ENCODE data around the gene MMP24. TPM values are rescaled to one million over a fixed set of nuclear protein-coding genes. Genes with fewer than 3 reads are reported as not detected.

MMP24 gene
- total RNA-seq, 1 donor from 2014 or later = 1.1 TPM

DNA sequence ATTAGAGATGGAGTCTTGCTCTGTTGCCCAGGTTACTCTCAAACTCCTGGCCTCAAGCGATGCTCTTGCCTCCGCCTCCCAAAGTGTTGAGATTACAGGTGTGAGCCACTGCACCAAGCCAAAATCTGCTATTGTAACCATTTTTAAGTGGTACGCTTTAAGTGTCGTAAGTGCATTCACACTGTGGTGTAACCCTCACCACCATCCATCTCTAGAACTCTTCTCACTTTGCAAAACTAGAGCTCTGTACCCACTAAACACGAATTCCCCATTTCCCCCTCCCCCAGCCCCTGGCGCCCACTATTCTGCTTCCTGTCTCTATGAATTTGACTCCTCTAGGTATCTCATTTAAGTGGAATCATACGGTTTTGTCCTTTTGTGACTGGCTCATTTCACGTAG lies 68.6 kb downstream of the MMP24 start:
- H3K27ac Mint-ChIP-seq = no peak overlapping the region
- DNase-seq (ENCODE audit: low spot score in 2 of 2, unreplicated experiment in 2 of 2) = no peak
- no peaks in the 10 kb centered on the region for H3K9me3 Mint-ChIP-seq
- no peaks in the 10 kb centered on the region for H3K4me1 Mint-ChIP-seq
- TF ChIP-seq, protein P1, sequence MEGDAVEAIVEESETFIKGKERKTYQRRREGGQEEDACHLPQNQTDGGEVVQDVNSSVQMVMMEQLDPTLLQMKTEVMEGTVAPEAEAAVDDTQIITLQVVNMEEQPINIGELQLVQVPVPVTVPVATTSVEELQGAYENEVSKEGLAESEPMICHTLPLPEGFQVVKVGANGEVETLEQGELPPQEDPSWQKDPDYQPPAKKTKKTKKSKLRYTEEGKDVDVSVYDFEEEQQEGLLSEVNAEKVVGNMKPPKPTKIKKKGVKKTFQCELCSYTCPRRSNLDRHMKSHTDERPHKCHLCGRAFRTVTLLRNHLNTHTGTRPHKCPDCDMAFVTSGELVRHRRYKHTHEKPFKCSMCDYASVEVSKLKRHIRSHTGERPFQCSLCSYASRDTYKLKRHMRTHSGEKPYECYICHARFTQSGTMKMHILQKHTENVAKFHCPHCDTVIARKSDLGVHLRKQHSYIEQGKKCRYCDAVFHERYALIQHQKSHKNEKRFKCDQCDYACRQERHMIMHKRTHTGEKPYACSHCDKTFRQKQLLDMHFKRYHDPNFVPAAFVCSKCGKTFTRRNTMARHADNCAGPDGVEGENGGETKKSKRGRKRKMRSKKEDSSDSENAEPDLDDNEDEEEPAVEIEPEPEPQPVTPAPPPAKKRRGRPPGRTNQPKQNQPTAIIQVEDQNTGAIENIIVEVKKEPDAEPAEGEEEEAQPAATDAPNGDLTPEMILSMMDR (IDR thresholded peaks at IDR 0.05; ENCODE audit: unreplicated experiment) = no peak
- no peaks in the 10 kb centered on the region for H3K36me3 Mint-ChIP-seq
- H3K27me3 Mint-ChIP-seq (ENCODE audit: low read depth) = peaks cover 12% of the 10 kb centered on the region
- no peak overlapping the region for H3K4me3 Mint-ChIP-seq

DNA sequence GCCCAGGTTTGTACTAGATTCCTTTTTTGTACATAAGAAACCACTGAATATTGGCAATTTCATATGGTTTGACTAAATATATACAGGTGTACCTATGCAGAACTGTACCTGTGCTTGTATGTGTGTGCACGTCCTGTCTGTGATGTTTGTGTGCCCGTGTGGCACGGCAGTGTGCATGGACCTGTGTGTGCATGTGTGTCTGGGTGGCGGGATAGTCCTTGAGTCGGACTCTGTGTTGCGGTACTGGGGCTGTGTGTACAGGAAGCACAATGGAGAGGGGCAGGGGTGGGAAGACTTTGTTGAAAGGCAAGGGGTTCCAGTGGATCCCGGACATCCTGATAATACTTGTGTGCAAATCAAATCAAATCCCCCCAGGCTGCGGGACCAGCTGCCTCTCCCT lies 69.2 kb downstream of the MMP24 start:
- no peak for DNase-seq (ENCODE audit: low spot score in 2 of 2, unreplicated experiment in 2 of 2)
- H3K36me3 Mint-ChIP-seq = no peaks in the 10 kb centered on the region
- TF ChIP-seq, protein P1 (IDR thresholded peaks at IDR 0.05; ENCODE audit: unreplicated experiment) = no peak
- H3K4me3 Mint-ChIP-seq = no peak overlapping the region
- no peaks in the 10 kb centered on the region for H3K4me1 Mint-ChIP-seq
- H3K9me3 Mint-ChIP-seq = no peaks in the 10 kb centered on the region
- H3K27me3 Mint-ChIP-seq (ENCODE audit: low read depth) = peaks cover 12% of the 10 kb centered on the region
- H3K27ac Mint-ChIP-seq = no peak overlapping the region

DNA sequence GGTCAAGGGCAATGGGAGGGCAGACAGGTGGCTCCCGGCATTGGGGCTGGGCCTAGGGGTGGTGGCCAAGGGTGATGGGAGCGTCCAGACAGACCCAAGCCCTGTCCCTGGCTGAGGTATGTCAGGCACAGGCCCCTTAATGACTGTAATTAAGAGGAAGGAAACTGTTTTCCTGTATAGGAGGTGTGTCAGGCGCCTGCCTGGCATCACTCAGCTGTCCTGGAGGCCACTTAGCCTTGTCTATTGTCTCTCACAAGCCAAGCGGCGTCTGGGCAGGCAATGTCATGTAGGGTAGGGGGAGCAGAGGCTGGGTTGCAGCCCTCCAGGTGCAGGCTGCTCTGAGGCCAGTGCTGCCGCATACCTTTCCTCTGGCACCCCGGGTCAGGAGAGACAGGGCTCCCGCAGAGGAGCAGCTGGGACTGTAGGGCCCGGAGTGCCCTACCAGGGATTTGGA lies 69.6 kb downstream of the MMP24 start:
- H3K27ac Mint-ChIP-seq = no peak overlapping the region
- no peaks in the 10 kb centered on the region for H3K9me3 Mint-ChIP-seq
- TF ChIP-seq, protein P1 (IDR thresholded peaks at IDR 0.05; ENCODE audit: unreplicated experiment) = no peak
- H3K4me3 Mint-ChIP-seq = no peak overlapping the region
- H3K4me1 Mint-ChIP-seq = no peaks in the 10 kb centered on the region
- peaks cover 12% of the 10 kb centered on the region for H3K27me3 Mint-ChIP-seq (ENCODE audit: low read depth)
- no peak for DNase-seq (ENCODE audit: low spot score in 2 of 2, unreplicated experiment in 2 of 2)
- no peaks in the 10 kb centered on the region for H3K36me3 Mint-ChIP-seq

DNA sequence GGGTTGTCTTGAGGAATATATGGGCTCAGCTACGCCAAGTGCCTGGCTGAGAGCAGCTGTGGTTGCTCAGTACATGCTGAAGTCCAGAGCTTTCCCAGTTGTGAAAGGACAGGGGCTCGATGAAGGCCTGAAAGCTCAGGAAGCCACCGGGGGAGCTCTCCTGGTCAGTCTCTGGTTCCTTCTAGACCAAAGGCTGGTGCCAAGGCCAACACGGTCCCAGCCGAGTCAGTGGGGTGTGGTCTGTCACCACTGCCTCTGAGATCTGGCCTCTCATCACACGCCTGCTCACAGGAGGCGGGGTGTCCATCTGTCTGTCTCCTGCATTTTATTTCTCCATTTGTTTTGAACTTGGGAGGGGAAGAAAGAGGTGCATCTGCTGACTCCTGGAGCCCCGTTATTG lies 70.7 kb downstream of the MMP24 start:
- H3K4me3 Mint-ChIP-seq = no peak overlapping the region
- H3K27ac Mint-ChIP-seq = no peak overlapping the region
- H3K36me3 Mint-ChIP-seq = no peaks in the 10 kb centered on the region
- peaks cover 12% of the 10 kb centered on the region for H3K27me3 Mint-ChIP-seq (ENCODE audit: low read depth)
- TF ChIP-seq, protein P1 (IDR thresholded peaks at IDR 0.05; ENCODE audit: unreplicated experiment) = no peak
- DNase-seq (ENCODE audit: low spot score in 2 of 2, unreplicated experiment in 2 of 2) = no peak
- H3K9me3 Mint-ChIP-seq = no peaks in the 10 kb centered on the region
- H3K4me1 Mint-ChIP-seq = no peaks in the 10 kb centered on the region

DNA sequence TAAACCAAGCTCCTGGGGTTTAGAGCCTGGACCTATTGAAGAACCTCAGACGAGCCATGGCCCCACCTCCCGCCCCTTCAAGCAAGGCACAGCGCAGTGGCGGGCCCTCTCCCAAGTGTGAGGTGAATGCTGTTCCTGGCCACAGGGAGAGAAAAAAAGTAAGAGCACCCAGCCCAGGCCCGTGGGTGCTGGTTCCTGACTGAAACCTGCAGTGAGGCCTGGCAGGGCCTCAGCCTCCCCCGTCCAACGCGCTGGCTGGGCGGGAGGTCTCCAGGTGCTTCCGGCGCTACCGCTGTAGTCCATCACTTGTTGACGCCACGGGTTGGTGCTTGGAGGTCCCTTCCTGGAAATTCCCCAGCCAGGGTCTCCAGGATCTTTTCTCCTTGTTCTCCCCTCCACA lies 71.2 kb downstream of the MMP24 start:
- Mint-ChIP-seq H3K36me3 (no peaks in the 10 kb centered on the region), H3K27me3 (ENCODE audit: low read depth) (peaks cover 12% of the 10 kb centered on the region), H3K4me3 (no peak overlapping the region), H3K9me3 (no peaks in the 10 kb centered on the region), H3K4me1 (no peaks in the 10 kb centered on the region), H3K27ac (no peak overlapping the region)
- TF ChIP-seq, protein P1 (IDR thresholded peaks at IDR 0.05; ENCODE audit: unreplicated experiment) = no peak
- DNase-seq (ENCODE audit: low spot score in 2 of 2, unreplicated experiment in 2 of 2) = no peak

DNA sequence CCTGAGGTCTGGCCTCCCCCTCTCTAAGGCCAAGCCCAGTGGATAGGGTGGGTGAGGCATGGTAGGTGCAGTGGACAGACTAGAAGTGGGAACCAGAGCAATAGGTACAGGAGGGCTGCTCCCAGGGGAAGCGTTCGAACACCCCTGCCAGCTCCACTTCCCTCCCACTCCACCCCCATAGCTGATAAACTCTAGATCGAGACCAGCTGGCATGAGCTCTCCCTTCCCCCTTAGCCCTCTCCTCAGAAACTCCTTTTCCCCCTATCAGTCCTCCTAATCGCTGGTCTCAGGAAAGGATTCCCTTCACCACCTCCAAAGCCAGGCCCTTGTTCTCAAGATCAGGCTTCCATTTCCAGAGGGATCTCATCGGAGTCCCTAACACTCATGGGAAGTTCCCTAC lies 71.8 kb downstream of the MMP24 start:
- TF ChIP-seq, protein P1 (IDR thresholded peaks at IDR 0.05; ENCODE audit: unreplicated experiment) = no peak
- Mint-ChIP-seq H3K9me3 (no peaks in the 10 kb centered on the region), H3K27ac (no peak overlapping the region), H3K27me3 (ENCODE audit: low read depth) (peaks cover 12% of the 10 kb centered on the region), H3K36me3 (no peaks in the 10 kb centered on the region), H3K4me1 (no peaks in the 10 kb centered on the region), H3K4me3 (no peak overlapping the region)
- DNase-seq (ENCODE audit: low spot score in 2 of 2, unreplicated experiment in 2 of 2) = no peak
